Astrocyte (in vitro differentiated cells and primary cell): Measurements from ENCODE around the gene CACNA2D4.

Experiments
- EZH2 ChIP-seq: IDR thresholded peaks from 2 replicates; pipeline ENCODE4 v1.6.1; 2012; ENCODE audit warnings: mild to moderate bottlenecking, low read length, inconsistent platforms; ENCODE audit not compliant: insufficient read depth
- TF ChIP-seq, protein P1 (sequence below): IDR thresholded peaks from 2 replicates; pipeline ENCODE4 v1.5.1; 2011; ENCODE audit warnings: low read depth, mild to moderate bottlenecking, inconsistent platforms, low read length, moderate library complexity; ENCODE audit not compliant: insufficient read depth

DNA sequence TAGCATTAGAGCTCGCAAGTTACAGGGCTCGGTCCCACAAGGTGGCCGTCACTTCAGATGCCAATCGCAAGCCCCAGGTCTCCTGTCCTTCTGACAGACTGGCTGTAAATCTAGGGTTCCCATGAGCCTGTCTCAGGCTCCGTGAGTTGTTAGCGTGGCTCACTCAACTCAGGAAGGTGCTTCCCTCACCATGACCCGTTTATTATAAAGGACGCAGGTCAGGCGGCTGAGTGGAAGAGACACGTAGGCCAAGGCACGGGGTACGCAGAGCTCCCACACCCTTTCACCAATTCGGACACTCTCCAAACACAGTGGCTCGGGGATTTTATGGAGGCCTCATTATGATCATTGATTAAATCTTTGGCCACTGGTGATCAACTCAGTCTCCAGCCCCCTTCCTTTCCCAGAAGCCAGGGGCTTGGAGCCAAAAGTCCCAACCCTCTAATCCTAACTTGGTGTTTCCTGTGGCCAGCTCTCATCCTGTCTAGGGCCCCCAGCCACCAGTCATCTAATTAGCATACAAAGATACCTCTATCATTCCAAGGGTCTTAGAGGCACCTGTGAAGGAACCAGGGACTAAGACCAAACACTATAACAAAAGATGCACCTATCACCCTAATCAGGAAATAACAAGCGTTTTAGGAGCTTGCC lies 123.9 kb downstream of the CACNA2D4 start:
- TF ChIP-seq, protein P1, sequence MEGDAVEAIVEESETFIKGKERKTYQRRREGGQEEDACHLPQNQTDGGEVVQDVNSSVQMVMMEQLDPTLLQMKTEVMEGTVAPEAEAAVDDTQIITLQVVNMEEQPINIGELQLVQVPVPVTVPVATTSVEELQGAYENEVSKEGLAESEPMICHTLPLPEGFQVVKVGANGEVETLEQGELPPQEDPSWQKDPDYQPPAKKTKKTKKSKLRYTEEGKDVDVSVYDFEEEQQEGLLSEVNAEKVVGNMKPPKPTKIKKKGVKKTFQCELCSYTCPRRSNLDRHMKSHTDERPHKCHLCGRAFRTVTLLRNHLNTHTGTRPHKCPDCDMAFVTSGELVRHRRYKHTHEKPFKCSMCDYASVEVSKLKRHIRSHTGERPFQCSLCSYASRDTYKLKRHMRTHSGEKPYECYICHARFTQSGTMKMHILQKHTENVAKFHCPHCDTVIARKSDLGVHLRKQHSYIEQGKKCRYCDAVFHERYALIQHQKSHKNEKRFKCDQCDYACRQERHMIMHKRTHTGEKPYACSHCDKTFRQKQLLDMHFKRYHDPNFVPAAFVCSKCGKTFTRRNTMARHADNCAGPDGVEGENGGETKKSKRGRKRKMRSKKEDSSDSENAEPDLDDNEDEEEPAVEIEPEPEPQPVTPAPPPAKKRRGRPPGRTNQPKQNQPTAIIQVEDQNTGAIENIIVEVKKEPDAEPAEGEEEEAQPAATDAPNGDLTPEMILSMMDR = no peak
- TF ChIP-seq EZH2 = no peak
